Measurements from ENCODE around the gene WIPF3. TPM values are rescaled to one million over a fixed set of nuclear protein-coding genes. Genes with fewer than 3 reads are reported as not detected.
A peak's percentile ranks its signal among the peaks of the same experiment; 100 is the strongest.

WIPF3 gene
- total RNA-seq, 1 donor from 2014 or later: 7.3 TPM

GRCh38 chr7:29917641-29918040, 111.3 kb downstream of the WIPF3 start:
- DNase-seq (ENCODE audit: low spot score in 2 of 2, unreplicated experiment in 2 of 2): no peak
- Mint-ChIP-seq H3K36me3 (peaks cover 18% of the 10 kb centered on the region), H3K27ac (no peak overlapping the region), H3K4me3 (no peak overlapping the region), H3K9me3 (no peaks in the 10 kb centered on the region), H3K27me3 (ENCODE audit: low read depth) (no peaks in the 10 kb centered on the region), H3K4me1 (peaks cover 2% of the 10 kb centered on the region)
- TF ChIP-seq CTCF (IDR thresholded peaks at IDR 0.05; ENCODE audit: unreplicated experiment): no peak

- H3K4me3 Mint-ChIP-seq: no peak overlapping the region
- DNase-seq (ENCODE audit: low spot score in 2 of 2, unreplicated experiment in 2 of 2): no peak
- H3K27ac Mint-ChIP-seq: no peak overlapping the region
- H3K9me3 Mint-ChIP-seq: no peaks in the 10 kb centered on the region
- peaks cover 2% of the 10 kb centered on the region for H3K4me1 Mint-ChIP-seq
- H3K36me3 Mint-ChIP-seq: peaks cover 23% of the 10 kb centered on the region
- H3K27me3 Mint-ChIP-seq (ENCODE audit: low read depth): no peaks in the 10 kb centered on the region
- TF ChIP-seq CTCF (IDR thresholded peaks at IDR 0.05; ENCODE audit: unreplicated experiment): no peak
Measured at GRCh38 chr7:29918850-29919249, 112.5 kb downstream of the WIPF3 start.

- H3K27me3 Mint-ChIP-seq (ENCODE audit: low read depth): no peaks in the 10 kb centered on the region
- H3K4me1 Mint-ChIP-seq: peaks cover 2% of the 10 kb centered on the region
- no peak for DNase-seq (ENCODE audit: low spot score in 2 of 2, unreplicated experiment in 2 of 2)
Measured at GRCh38 chr7:29919790-29920189, 113.5 kb downstream of the WIPF3 start.

GRCh38 chr7:29920491-29920890, 114.2 kb downstream of the WIPF3 start:
- Mint-ChIP-seq H3K4me3 (no peak overlapping the region), H3K27ac (no peak overlapping the region), H3K27me3 (ENCODE audit: low read depth) (no peaks in the 10 kb centered on the region), H3K9me3 (no peaks in the 10 kb centered on the region), H3K4me1 (peaks cover 2% of the 10 kb centered on the region), H3K36me3 (peaks cover 28% of the 10 kb centered on the region)
- DNase-seq (ENCODE audit: low spot score in 2 of 2, unreplicated experiment in 2 of 2): no peak
- TF ChIP-seq CTCF (IDR thresholded peaks at IDR 0.05; ENCODE audit: unreplicated experiment): no peak

More at GRCh38 chr7:29919790-29920189, 113.5 kb downstream of the WIPF3 start:
- H3K9me3 Mint-ChIP-seq: no peaks in the 10 kb centered on the region
- H3K4me3 Mint-ChIP-seq: no peak overlapping the region
- no peak overlapping the region for H3K27ac Mint-ChIP-seq
- H3K36me3 Mint-ChIP-seq: peaks cover 27% of the 10 kb centered on the region
- TF ChIP-seq CTCF (IDR thresholded peaks at IDR 0.05; ENCODE audit: unreplicated experiment): no peak

- H3K27ac Mint-ChIP-seq: no peak overlapping the region
- no peaks in the 10 kb centered on the region for H3K27me3 Mint-ChIP-seq (ENCODE audit: low read depth)
- DNase-seq (ENCODE audit: low spot score in 2 of 2, unreplicated experiment in 2 of 2): peak in 1 of 2 experiments; percentile 47
- H3K36me3 Mint-ChIP-seq: peaks cover 28% of the 10 kb centered on the region
- H3K4me1 Mint-ChIP-seq: no peaks in the 10 kb centered on the region
- H3K4me3 Mint-ChIP-seq: no peak overlapping the region
- TF ChIP-seq CTCF (IDR thresholded peaks at IDR 0.05; ENCODE audit: unreplicated experiment): peak; percentile 93
- H3K9me3 Mint-ChIP-seq: no peaks in the 10 kb centered on the region
Measured at GRCh38 chr7:29921404-29922010, 115.2 kb downstream of the WIPF3 start.

Measured in mesothelial cell of epicardium (in vitro differentiated cells).